GM19468 (cell line): Measurements from ENCODE around the gene ELK4.

Experiments used
- ATAC-seq: cut with Tn5 transposase; IDR thresholded peaks from one replicate; pipeline ENCODE4 v1.9.1; 2021; ENCODE audit warnings: mild to moderate bottlenecking, moderate library complexity, moderate number of reproducible peaks; ENCODE audit not compliant: unreplicated experiment; ENCODE audit errors: extremely low read depth

ELK4 gene

DNA sequence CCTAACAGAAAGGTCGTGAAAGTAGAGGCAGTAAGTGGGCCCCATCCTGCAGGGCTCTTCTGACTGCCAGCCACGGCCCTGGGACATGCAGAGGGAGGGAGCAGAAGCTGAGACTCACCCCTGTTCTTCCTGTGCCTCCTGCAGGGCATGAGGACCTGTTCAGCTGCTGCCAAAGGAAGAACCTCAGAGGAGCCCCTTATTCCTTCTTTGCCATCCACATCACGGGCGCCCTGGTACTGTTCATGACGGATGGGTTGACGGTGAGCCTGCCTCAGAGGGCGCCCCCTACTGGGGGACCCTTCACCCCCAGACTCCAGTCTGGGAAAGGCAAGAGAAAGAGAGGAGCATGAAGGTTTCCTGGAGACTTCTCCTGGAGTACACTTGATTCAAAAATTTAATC is 47.1 kb downstream of the ELK4 start:
- ATAC-seq, result no peak

DNA sequence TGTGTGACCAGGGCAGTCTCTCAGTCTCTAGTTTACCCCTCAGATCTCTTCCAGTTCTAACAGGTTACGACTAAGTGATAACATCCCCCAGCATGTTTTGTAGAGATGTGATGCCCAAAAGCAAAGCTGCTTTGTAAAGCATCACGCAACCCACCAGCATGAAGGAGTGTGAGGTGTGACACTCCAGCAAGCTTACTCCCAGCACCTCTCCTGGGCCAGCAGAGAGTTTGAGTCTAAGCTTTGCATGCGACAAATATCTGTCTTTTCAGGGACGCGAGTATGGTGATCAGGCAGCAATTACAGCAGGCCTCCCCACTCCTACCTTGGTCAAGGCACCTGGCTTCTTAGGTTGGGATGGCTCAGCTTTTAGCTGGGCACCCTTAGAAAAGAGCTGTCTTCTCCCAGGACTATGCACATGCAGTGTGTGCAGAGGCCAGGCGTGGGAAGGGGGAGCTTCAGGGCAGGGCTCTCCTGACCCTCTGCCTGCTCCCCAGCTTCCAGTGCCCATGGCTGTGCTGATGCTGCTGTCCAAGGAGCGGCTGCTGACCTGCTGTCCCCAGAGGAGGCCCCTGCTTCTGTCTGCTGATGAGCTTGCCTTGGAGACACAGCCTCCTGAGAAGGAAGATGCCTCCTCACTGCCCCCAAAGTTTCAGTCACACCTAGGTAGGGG is 48.2 kb downstream of the ELK4 start:
- no peak for ATAC-seq

DNA sequence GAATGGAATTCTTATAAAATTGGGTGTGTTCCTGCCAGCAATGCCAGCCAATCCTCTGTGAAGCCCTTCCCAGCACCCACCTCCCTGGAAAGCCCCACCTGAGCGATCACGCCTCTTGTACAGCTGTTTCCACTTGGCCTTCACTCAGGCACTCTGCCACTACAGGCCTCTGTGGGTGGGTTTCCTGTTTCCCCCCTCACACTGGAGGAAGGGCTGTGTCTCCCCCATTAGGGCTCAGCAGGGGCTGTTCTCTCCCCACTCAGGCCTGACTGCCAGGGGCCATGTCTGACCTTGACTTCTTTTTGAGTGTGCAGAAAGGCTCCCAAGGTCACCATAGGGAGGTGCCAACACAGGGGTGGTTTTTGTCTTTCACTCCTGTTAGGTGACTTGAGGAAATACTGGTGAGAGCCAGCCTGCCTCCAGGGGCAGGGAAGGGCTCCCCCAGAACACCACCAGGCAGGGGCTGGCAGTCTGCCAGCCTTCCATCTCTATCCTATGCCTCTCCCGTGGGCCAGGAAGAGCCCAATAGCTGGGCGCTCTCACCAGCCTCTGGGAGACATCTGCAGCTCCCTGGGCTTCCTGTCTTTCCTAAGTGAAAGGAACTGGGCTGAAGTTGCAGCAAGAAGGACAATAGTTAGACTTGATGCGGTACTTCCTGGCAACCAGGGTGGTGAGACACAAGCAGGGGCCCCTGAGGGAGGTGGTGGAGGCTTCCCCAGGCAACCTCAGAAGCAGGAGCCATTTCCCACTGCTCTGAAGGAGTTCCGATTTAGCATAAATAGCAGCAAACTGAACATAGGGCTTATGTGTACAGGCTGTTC is 49.1 kb downstream of the ELK4 start:
- no peak for ATAC-seq

DNA sequence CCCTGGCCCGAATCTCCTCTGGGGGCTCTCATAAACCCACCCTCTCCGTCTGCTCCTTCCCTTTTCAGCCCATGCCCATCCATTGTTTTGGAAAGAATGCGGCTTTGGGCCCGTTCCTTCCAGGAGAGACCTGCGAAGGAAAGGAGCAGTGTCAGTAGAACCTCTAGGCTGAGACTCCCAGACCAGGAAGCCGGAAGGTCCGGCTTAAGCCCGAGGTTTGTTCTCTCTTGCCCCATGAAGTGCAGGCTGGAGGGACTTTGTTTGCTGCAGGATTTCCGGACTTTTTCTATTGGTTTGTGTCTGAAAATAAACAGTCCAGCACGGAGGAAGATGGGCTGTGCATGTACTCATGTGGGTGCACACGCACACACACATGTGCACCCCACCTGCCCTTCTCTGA is 49.8 kb downstream of the ELK4 start:
- no peak for ATAC-seq

DNA sequence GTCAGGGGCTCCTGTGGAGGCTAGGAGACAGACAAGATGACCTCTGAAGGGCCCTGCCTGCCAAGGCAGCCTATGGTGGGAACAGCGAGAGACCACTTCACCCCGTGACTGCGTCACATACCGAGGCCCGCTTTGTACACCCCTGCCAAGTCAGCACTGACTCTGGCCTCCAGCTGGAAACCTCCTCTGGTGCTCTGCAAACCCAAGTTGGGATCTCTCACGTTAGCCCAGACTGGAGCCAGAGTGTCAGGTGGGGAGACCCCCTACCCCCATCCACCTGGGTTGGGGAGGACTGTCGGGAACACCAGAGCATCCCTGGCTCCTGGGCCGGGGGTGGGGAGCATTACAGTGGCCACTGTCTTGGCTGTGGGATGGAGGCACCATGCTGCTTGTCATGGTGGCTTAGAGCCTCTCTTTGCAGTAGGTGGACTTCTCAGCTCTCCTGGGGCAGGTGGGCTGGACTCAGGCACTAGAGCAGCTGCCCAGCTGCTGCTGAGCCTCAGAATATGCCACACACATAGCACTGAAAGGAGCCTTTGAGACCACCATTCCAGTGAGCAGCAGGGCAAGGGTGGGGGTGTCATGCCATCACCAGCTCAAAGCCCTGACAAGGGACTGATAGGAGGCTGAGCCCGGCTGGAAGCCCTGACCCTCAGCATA is 50.4 kb downstream of the ELK4 start:
- no peak for ATAC-seq

DNA sequence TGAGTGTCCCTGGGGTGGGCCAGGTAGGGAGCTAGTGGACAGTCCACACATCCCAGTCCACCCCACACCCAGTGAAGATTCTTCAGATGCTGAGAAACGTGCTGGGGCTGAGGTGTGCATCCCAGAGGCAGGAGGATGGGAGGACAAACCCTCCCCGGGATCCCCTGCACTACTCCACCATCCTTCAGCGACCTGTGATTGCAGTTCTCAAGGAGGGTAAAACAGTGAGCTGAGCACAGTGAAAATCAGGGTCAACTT is 51.0 kb downstream of the ELK4 start:
- ATAC-seq, result no peak

DNA sequence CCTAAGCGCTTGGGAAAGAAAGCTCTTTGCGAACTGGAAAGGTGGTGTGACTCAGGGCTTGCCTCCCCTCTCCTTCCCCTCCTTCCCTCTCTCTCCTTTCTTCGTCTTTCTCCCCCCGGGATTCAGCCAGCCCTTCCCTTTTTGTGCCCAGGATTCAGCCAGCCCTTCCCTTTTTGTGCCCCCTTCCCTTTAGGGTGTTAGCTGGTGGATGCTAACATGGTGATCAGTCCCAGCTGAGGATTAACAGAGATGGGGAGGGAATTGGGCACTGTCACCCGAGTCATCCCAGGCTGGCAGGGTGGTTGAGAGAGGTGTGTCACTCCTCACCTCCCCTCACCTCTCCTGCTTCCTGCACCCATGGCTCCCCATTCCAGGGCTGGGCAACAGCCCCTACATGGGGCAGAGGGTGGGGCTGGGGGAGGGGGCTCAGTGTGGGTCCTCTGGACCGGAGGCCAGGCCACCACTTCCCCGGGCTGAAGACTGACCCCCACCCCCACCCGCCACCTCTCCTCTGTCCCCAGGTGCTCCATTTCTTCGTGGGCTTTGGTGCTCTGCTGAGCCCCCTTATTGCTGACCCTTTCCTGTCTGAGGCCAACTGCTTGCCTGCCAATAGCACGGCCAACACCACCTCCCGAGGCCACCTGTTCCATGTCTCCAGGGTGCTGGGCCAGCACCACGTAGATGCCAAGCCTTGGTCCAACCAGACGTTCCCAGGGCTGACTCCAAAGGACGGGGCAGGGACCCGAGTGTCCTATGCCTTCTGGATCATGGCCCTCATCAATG is 51.5 kb downstream of the ELK4 start:
- ATAC-seq, result no peak

DNA sequence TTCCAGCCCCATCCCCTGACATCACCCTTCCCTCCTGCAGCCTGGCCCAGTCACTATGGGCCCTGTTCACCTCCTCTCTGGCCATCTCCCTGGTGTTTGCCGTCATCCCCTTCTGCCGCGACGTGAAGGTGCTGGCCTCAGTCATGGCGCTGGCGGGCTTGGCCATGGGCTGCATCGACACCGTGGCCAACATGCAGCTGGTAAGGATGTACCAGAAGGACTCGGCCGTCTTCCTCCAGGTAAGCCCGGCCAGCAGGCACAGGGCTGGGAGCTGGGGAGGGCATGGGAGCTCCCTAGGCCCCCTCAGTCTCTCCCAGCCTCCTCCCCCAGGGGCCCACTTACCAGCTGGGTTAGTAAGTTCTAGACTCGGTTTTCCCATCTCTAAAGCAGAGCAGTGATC is 52.1 kb downstream of the ELK4 start:
- no peak for ATAC-seq

DNA sequence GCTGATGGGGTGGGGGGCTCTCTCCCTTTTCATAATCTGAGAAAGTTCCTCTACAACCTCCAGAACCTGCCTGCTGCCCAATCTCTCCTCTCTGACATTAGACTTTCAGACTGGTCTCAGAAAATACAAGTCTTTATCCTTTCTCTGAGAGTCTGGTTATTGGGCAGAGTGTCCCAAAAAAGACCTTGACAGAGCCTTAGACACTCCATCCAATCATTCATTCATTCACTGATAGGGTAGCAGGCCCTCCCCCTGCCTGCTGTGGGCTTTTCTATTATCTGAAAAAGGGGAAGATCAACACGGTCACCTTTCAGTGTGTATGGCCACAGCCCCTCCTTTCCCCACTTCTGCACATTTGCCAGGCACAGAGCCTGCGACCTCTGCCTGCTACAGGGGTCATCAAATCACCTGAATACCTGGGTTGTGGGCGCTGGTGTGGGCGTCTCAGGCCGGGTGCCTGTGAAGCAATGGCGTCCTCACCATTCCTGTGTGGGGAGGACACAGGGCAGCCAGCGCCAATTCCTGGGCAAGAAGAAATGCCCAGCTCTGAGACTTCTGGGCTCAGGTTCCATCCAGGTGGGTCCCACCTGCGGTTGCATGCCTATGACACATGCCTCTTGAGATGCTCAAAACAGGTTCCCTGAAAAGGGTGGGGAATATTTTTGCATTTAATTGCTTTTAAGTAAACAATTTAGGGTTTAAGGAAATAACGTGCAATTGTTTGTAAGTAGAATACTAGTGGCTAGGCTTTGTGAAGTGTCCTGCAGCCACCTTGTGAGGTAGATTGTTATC is 52.8 kb downstream of the ELK4 start:
- ATAC-seq, result no peak

DNA sequence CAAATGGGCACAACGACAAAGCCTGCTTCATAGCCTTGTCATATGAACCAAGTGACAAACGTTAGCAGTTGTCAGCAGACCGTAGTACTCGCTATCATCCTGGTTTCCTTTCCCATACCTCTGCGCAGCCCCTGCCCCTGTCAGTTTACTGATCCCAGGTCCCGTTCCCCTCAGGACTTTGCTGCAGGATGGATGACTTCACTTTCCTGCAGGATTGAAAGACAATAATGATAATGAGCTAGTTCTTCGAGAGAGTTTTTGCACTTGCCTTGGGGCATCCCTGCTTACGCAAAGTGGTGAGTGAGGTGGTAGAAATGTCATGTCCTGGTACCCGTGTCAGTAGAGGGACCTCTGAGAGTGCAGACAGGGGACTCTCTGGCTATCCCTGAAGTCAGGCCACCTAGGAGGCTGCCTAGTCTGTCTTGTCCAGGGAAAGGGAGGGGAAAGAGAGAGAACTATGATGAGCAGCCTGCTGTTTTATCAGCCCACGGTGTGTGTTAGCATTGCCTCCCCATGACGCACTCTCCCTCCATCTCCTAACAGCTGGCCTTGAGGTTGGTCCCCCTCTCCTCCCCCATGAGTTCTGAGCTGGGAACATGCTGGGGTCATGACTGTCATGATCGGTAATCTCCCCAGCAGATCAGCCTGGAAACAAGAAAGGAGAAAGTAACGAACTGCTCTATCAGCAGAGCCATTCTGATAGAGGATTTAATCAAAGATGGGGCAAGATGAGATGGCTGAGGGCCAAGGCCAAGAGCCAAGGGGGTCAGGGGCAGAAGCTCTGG is 53.7 kb downstream of the ELK4 start:
- ATAC-seq, result no peak

DNA sequence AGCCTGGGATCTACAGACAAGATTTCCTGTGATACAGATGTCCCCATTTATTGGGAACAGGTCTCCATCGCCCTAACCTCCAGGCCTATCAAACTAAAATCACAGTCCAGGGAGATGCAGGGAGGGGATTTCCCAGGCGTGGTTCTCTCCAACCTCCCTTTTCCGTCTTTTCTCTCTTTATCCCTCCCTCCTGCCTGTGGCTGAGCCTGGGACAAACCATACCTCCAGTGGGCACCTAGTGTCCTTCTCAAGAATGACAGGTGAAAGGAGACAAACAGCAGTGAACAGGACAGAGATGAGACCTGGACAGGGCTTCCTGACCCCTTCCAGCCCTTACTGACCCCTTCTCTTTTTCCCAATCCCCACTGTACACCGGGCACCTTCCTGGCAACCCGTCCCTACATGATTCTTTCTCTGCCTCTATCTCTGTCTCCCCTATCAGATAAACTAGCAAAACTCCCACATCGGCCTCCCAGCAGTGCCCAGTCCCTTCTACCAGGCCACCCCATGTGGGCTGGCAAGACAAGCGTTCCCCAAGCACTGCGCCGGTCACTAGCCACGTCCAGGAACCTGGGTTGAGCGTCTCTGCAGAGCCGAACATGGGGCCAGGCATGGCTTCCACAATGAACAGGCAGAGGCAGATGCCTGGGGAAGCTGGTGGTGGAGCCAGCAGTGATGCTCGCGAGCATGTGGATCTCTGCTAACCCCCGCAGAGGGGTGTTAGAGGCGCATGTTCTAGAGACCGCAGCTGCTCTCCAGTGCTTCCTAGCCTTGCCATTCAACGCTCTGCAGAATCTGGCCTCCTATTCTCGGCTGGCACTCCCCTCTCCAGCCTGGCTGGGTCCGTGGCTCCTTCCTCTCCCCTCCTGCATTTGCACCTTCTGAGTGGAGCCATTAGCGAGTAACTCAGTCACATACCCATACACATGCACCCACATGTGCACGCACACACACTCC is 54.7 kb downstream of the ELK4 start:
- ATAC-seq, result no peak

DNA sequence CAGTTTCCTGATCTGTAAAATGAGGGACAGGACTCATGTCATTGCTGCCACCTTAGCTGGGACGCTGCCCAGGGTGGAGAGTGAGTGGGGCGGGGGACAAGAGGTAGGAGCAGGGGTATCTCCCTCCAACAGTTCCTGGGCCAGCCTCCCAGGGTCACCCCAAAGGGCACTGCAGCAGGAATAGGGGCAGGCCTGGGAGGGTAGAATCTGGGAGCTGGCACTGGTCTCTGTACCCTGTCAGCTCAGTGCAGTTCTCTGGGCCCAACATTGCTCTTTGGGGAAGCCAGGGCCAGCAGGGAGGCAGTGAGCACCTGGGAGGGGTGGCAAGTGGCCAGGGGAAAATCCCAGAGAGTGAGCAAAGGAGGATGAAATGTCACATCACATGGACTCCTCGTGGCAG is 55.8 kb downstream of the ELK4 start:
- no peak for ATAC-seq

DNA sequence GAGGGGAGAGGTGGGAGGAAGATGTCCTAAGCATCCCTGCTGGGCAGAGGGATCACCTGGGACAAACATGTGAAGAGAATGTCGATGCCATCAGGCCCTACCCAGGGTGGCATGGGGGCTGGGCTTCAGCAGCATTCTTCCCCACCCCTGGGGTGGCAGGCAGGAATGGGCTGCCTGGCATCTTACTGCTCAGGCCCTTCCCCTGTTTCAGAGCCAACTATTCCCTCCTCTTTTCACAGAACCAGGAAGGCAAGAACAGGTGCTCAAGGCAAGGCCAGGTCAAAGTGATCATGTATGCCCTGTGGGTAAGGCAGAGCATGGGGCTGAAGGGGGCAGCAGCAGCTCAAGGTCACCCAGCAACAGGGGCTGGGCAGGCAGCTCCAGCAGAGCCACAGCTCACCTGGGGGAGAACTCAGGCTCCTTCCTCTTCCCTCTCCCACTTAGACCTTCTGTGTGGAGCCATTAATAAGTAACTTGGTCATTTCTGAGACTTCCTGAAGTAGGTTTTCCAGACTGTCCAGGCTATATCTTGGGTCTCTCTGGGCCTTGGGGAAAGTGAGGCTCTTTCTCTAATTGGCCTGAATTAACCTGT is 56.4 kb downstream of the ELK4 start:
- no peak for ATAC-seq

DNA sequence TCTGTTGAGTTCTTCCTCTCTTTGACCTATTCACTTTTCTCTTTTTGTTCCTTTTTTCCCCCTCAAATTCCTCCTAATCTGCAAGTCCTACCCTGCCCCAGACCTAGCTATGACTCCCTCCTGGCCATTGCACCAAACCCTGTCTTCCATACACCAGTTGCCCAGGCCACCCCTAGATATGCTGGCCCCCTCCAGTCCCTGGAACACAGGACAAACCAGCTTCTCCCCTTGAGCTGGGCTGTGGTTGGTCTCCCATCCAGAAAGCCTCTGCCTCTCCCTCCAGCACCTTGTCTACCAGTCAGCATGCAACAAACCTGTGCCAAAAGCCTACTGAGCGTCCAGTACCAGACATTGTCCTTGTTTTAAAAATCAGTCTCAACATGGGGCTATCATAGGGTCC is 59.4 kb downstream of the ELK4 start:
- no peak for ATAC-seq

DNA sequence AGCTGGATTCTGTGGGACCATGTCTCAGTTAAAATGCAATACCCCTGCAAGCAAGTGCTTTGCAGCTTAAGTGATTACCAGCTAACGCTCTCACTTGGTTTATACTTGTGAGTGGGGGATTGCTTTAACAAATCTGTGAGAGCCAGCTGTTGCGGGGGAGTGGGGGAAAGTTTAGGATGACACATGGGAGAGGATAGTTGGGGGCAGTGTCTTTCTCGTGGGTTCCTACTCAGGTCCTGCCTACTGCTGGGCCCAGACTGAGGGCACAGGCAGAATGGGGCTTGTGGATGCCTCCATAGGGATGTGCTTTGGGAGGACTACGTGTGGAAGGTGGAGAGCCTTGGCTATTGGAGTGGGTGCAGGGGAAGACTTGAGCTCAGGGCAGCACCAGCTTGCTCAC is 60.1 kb downstream of the ELK4 start:
- ATAC-seq, result no peak

DNA sequence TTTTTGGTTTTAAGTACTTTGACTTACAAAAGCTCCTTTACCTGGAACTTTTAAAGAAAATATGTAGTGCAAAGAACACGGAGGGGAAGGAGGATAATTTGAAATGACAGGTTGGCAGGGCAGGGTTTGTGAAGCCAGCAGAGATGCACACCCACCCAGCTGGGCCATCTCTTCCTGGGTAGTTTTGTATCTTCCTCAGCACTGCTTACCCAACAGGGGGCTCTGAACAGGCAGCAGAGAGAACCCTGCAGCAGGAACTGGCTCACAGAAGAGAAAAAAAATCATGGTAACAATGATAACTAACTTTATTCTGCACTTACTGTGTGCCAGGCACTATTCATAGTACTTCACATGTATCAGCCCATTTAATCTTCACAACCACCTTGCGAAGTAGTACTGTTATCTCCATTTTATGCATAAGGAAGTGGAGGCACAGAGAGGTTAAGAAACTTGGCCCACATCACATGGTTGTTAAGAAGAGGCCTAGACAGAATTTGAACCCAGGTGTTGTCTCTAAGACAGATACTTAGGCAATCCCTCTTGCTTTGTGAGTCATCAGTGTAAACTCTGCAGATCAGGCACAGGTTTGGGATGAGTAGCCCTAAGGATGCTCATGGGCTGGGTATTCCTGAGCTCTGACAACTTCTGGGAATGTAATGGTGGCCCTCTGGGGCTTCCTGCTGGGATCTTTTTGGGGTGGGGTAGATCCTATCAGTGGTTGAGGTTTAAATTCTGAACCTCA is 60.8 kb downstream of the ELK4 start:
- no peak for ATAC-seq

DNA sequence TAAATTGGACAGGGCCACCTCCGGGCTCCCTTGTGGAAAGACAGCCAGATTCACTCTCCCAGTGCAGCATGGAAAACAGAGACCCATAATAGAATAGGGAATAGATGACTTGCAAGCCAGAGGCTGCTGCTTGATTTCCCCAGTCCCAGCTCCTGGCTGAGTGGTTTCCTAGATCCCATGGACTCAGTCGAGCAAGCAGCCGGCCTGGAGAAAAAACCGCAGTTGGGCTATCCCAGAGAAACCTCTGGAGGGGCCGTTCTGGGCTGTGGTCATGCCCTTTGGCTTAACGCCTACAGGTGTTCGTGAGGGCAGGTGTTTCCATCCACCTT is 61.7 kb downstream of the ELK4 start:
- ATAC-seq, result no peak
